ENCODE results near the gene ARSI. TPM values are rescaled to one million over a fixed set of nuclear protein-coding genes. Genes with fewer than 3 reads are reported as not detected.

ARSI gene
- total RNA-seq, 2 experiments from 2014 or later: not detected

DNA sequence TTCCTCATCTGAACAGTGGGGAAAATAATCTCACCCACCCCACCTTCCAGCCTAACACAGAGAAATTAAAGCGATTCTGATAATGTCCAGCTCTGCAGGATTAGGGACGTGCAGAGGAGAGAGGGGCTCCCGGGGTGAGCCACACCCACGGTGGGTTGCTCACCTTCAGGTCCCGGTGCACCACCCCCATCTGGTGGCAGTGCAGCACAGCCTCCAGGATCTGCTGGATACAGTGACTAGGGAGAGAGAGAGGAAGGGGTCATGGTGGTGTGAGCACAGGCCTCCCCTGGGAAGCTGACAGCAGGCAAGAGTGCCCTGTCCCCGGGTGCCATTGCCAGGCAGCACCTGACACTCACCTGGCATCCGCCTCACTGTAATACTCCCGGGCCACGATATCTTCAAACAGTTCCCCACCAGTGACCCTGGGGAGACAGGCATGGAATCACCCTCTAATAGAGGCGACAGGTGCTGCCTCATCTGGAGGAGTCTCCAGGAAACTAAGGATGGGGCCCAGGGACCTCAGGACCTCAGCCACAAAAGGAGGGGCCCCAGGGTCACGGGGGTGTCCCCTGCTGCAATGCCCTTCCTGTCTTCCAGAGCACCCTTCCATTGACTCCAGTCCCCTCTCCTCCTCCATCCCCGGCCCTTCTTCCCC is 46.2 kb downstream of the ARSI start:
- no peaks in the 10 kb centered on the region for H3K36me3 ChIP-seq (ENCODE audit: insufficient read depth, low read length)
- no peaks in the 10 kb centered on the region for H4K20me1 ChIP-seq (ENCODE audit: insufficient read depth, low read length)
- H3K79me2 ChIP-seq (ENCODE audit: insufficient read depth, low read depth, low read length): no peaks in the 10 kb centered on the region
- H3K9me2 ChIP-seq (ENCODE audit: insufficient read depth, low read length): no peaks in the 10 kb centered on the region
- ChIA-PET CTCF (ENCODE audit: unreplicated experiment) (no interaction called here), POLR2A (no interaction called here)
- H3K4me1 ChIP-seq (ENCODE audit: insufficient read depth, low read length, poor library complexity, severe bottlenecking): no peaks in the 10 kb centered on the region
- DNase-seq (ENCODE audit: low spot score): no peak
- H3K9me3 ChIP-seq (ENCODE audit: low read length): no peaks in the 10 kb centered on the region
- H3K27ac ChIP-seq (ENCODE audit: low read depth, low read length, poor library complexity, severe bottlenecking): no peak overlapping the region
- no peak overlapping the region for H3K4me3 ChIP-seq (ENCODE audit: low read depth, low read length, poor library complexity, severe bottlenecking)
- no TSS peak for BruUV-seq (replicated peaks)
- TF ChIP-seq, protein P1, sequence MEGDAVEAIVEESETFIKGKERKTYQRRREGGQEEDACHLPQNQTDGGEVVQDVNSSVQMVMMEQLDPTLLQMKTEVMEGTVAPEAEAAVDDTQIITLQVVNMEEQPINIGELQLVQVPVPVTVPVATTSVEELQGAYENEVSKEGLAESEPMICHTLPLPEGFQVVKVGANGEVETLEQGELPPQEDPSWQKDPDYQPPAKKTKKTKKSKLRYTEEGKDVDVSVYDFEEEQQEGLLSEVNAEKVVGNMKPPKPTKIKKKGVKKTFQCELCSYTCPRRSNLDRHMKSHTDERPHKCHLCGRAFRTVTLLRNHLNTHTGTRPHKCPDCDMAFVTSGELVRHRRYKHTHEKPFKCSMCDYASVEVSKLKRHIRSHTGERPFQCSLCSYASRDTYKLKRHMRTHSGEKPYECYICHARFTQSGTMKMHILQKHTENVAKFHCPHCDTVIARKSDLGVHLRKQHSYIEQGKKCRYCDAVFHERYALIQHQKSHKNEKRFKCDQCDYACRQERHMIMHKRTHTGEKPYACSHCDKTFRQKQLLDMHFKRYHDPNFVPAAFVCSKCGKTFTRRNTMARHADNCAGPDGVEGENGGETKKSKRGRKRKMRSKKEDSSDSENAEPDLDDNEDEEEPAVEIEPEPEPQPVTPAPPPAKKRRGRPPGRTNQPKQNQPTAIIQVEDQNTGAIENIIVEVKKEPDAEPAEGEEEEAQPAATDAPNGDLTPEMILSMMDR (conservative IDR thresholded peaks at IDR 0.05; ENCODE audit: low read length): peak; percentile 17; the same call in 1 of the 2 replicates
- TF ChIP-seq EZH2phosphoT487 (IDR thresholded peaks at IDR 0.05; ENCODE audit: borderline replicate concordance, low read depth, low read length): no peak
- intact Hi-C loops (cut with micrococcal nuclease; ENCODE audit: unreplicated experiment): no loop called here
- H2AFZ ChIP-seq (ENCODE audit: low read length): no peak overlapping the region
- H3K4me2 ChIP-seq (ENCODE audit: low read length): no peak overlapping the region

GRCh38 chr5:150255659-150256409 is 46.9 kb downstream of the ARSI start:
- ChIA-PET CTCF (ENCODE audit: unreplicated experiment) (no interaction called here), POLR2A (no interaction called here)
- H3K27ac ChIP-seq (ENCODE audit: low read depth, low read length, poor library complexity, severe bottlenecking): no peak overlapping the region
- TF ChIP-seq, protein P1 (conservative IDR thresholded peaks at IDR 0.05; ENCODE audit: low read length): no peak
- TF ChIP-seq EZH2phosphoT487 (IDR thresholded peaks at IDR 0.05; ENCODE audit: borderline replicate concordance, low read depth, low read length): no peak
- H3K36me3 ChIP-seq (ENCODE audit: insufficient read depth, low read length): no peaks in the 10 kb centered on the region
- H4K20me1 ChIP-seq (ENCODE audit: insufficient read depth, low read length): no peaks in the 10 kb centered on the region
- H3K4me1 ChIP-seq (ENCODE audit: insufficient read depth, low read length, poor library complexity, severe bottlenecking): no peaks in the 10 kb centered on the region
- no peaks in the 10 kb centered on the region for H3K79me2 ChIP-seq (ENCODE audit: insufficient read depth, low read depth, low read length)
- no peak overlapping the region for H3K4me2 ChIP-seq (ENCODE audit: low read length)
- no peak for DNase-seq (ENCODE audit: low spot score)
- H3K9me2 ChIP-seq (ENCODE audit: insufficient read depth, low read length): no peaks in the 10 kb centered on the region
- no peak overlapping the region for H3K4me3 ChIP-seq (ENCODE audit: low read depth, low read length, poor library complexity, severe bottlenecking)
- BruUV-seq (replicated peaks): no TSS peak
- no peaks in the 10 kb centered on the region for H3K9me3 ChIP-seq (ENCODE audit: low read length)
- intact Hi-C loops (cut with micrococcal nuclease; ENCODE audit: unreplicated experiment): no loop called here
- H2AFZ ChIP-seq (ENCODE audit: low read length): no peak overlapping the region

- POLR2A ChIA-PET: no interaction called here
- no TSS peak for BruUV-seq (replicated peaks)
- TF ChIP-seq EZH2phosphoT487 (IDR thresholded peaks at IDR 0.05; ENCODE audit: borderline replicate concordance, low read depth, low read length): no peak
- TF ChIP-seq, protein P1 (conservative IDR thresholded peaks at IDR 0.05; ENCODE audit: low read length): no peak
- H3K79me2 ChIP-seq (ENCODE audit: insufficient read depth, low read depth, low read length): no peaks in the 10 kb centered on the region
- CTCF ChIA-PET (ENCODE audit: unreplicated experiment): no interaction called here
- H3K9me3 ChIP-seq (ENCODE audit: low read length): no peaks in the 10 kb centered on the region
- DNase-seq (ENCODE audit: low spot score): no peak
- H3K27ac ChIP-seq (ENCODE audit: low read depth, low read length, poor library complexity, severe bottlenecking): no peak overlapping the region
- no peaks in the 10 kb centered on the region for H3K9me2 ChIP-seq (ENCODE audit: insufficient read depth, low read length)
- intact Hi-C loops (cut with micrococcal nuclease; ENCODE audit: unreplicated experiment): no loop called here
- H4K20me1 ChIP-seq (ENCODE audit: insufficient read depth, low read length): no peaks in the 10 kb centered on the region
- H3K4me1 ChIP-seq (ENCODE audit: insufficient read depth, low read length, poor library complexity, severe bottlenecking): no peaks in the 10 kb centered on the region
- H2AFZ ChIP-seq (ENCODE audit: low read length): no peak overlapping the region
- H3K4me3 ChIP-seq (ENCODE audit: low read depth, low read length, poor library complexity, severe bottlenecking): no peak overlapping the region
- no peaks in the 10 kb centered on the region for H3K36me3 ChIP-seq (ENCODE audit: insufficient read depth, low read length)
- no peak overlapping the region for H3K4me2 ChIP-seq (ENCODE audit: low read length)
Observed at GRCh38 chr5:150254774-150255173, 47.9 kb downstream of the ARSI start.

Measured in OCI-LY7 (cell line).